GM19395 (cell line): ENCODE results near the gene LRRIQ3.

Experiments used
- ATAC-seq: cut with Tn5 transposase; IDR thresholded peaks from one replicate; pipeline ENCODE4 v1.9.1; 2021; ENCODE audit warnings: mild to moderate bottlenecking, moderate library complexity; ENCODE audit not compliant: unreplicated experiment

The LRRIQ3 gene

GRCh38 chr1:74113333-74113732, 84.6 kb downstream of the LRRIQ3 start:
- no peak for ATAC-seq

- no peak for ATAC-seq
Measured at GRCh38 chr1:74107394-74107793, 90.6 kb downstream of the LRRIQ3 start.

GRCh38 chr1:74091371-74091770, 106.6 kb downstream of the LRRIQ3 start:
- no peak for ATAC-seq

GRCh38 chr1:74083128-74083527, 114.8 kb downstream of the LRRIQ3 start:
- ATAC-seq: no peak

- ATAC-seq: no peak
Measured at GRCh38 chr1:74065081-74065480, 132.9 kb downstream of the LRRIQ3 start.

GRCh38 chr1:74057719-74058118, 140.3 kb downstream of the LRRIQ3 start:
- no peak for ATAC-seq

- no peak for ATAC-seq
Measured at GRCh38 chr1:74053407-74053806, 144.6 kb downstream of the LRRIQ3 start.

GRCh38 chr1:74050386-74050785, 147.6 kb downstream of the LRRIQ3 start:
- ATAC-seq: no peak

GRCh38 chr1:74038042-74038441, 159.9 kb downstream of the LRRIQ3 start:
- ATAC-seq: no peak

- no peak for ATAC-seq
Measured at GRCh38 chr1:74012583-74012982, 185.4 kb downstream of the LRRIQ3 start.

- ATAC-seq: no peak
Measured at GRCh38 chr1:74011736-74012135, 186.2 kb downstream of the LRRIQ3 start.

- ATAC-seq: no peak
Measured at GRCh38 chr1:74010206-74010605, 187.8 kb downstream of the LRRIQ3 start.

GRCh38 chr1:74005533-74005932, 192.4 kb downstream of the LRRIQ3 start:
- ATAC-seq: no peak

GRCh38 chr1:74003806-74004205, 194.2 kb downstream of the LRRIQ3 start:
- no peak for ATAC-seq

GRCh38 chr1:73998348-73998959, 199.5 kb downstream of the LRRIQ3 start:
- ATAC-seq: peak; percentile 69

GRCh38 chr1:73980324-73981040, 217.5 kb downstream of the LRRIQ3 start:
- ATAC-seq: no peak

- ATAC-seq: no peak
Measured at GRCh38 chr1:73979684-73980083, 218.3 kb downstream of the LRRIQ3 start.

- ATAC-seq: no peak
Measured at GRCh38 chr1:73978964-73979363, 219.0 kb downstream of the LRRIQ3 start.
